ENCODE measurements around the gene CDH18. TPM values are rescaled to one million over a fixed set of nuclear protein-coding genes. Genes with fewer than 3 reads are reported as not detected.

Gene CDH18
- total and polyA plus RNA-seq, 2 donors (not counting 3 experiments of a cell fraction or from before 2014, with no cell fraction given), result 0.06 TPM; not detected in 1

- Histone ChIP-seq H3K27ac (ENCODE audit: insufficient read depth, low read depth, low read length) (no peak overlapping the region), H3K27me3 (ENCODE audit: control insufficient read depth in 2 of 2, insufficient read depth in 2 of 2, low read length in 2 of 2) (no peaks in the 10 kb centered on the region), H3K4me2 (ENCODE audit: insufficient read depth, low read length) (no peak overlapping the region), H3K36me3 (ENCODE audit: control insufficient read depth in 2 of 2, extremely low read depth in 1 of 2, insufficient read depth in 2 of 2, low read length in 2 of 2) (no peaks in the 10 kb centered on the region), H4K20me1 (replicated peaks; ENCODE audit: control insufficient read depth, extremely low read depth, insufficient read depth, low read length) (no peaks in the 10 kb centered on the region), H3K9me3 (replicated peaks; ENCODE audit: control insufficient read depth, insufficient read depth, low read length) (no peaks in the 10 kb centered on the region), H3K4me3 (replicated peaks in 1 of 3; ENCODE audit: insufficient read depth in 1 of 3, low read depth in 1 of 3, low read length in 3 of 3) (no peak overlapping the region), H3K9me1 (replicated peaks; ENCODE audit: control insufficient read depth, extremely low read depth, insufficient read depth, low read length) (no peaks in the 10 kb centered on the region), H2AFZ (ENCODE audit: low read depth, low read length) (no peak overlapping the region), H3K79me2 (ENCODE audit: control insufficient read depth, insufficient read depth, low read length) (no peaks in the 10 kb centered on the region), H3K4me1 (ENCODE audit: control insufficient read depth, extremely low read depth, insufficient read depth, low read length) (no peaks in the 10 kb centered on the region), H3K9ac (replicated peaks; ENCODE audit: extremely low read depth, insufficient read depth, low read length) (no peak overlapping the region)
- TF ChIP-seq EZH2 (IDR thresholded peaks at IDR 0.05; ENCODE audit: borderline replicate concordance, low read depth, low read length, severe bottlenecking) (no peak), GATA2 (IDR thresholded peaks at IDR 0.05; ENCODE audit: insufficient read depth, insufficient read length, low read depth, low read length) (no peak)
- no peak for DNase-seq (ENCODE audit: low read depth, low spot score)
- intact Hi-C loops (cut with micrococcal nuclease), result no loop called here
- FAIRE-seq, result no peak
- BruUV-seq (replicated peaks), result no TSS peak
- dilution Hi-C loops (cut with MboI; ENCODE audit: extremely low pct_ligation_motif_present, low sequenced_read_pairs), result no loop called here
- ChIA-PET POLR2A (no interaction called here), CTCF (no interaction called here)
Observed at GRCh38 chr5:19891658-19892057, 96.3 kb downstream of the CDH18 start.

GRCh38 chr5:19886123-19886917 is 101.7 kb downstream of the CDH18 start:
- Histone ChIP-seq H3K79me2 (ENCODE audit: control insufficient read depth, insufficient read depth, low read length) (no peaks in the 10 kb centered on the region), H3K4me2 (ENCODE audit: insufficient read depth, low read length) (no peak overlapping the region), H2AFZ (ENCODE audit: low read depth, low read length) (no peak overlapping the region), H3K4me3 (replicated peaks in 1 of 3; ENCODE audit: insufficient read depth in 1 of 3, low read depth in 1 of 3, low read length in 3 of 3) (no peak overlapping the region), H3K9me1 (replicated peaks; ENCODE audit: control insufficient read depth, extremely low read depth, insufficient read depth, low read length) (no peaks in the 10 kb centered on the region), H3K4me1 (ENCODE audit: control insufficient read depth, extremely low read depth, insufficient read depth, low read length) (no peaks in the 10 kb centered on the region), H3K9me3 (replicated peaks; ENCODE audit: control insufficient read depth, insufficient read depth, low read length) (no peaks in the 10 kb centered on the region), H3K27me3 (ENCODE audit: control insufficient read depth in 2 of 2, insufficient read depth in 2 of 2, low read length in 2 of 2) (no peaks in the 10 kb centered on the region), H3K36me3 (ENCODE audit: control insufficient read depth in 2 of 2, extremely low read depth in 1 of 2, insufficient read depth in 2 of 2, low read length in 2 of 2) (no peaks in the 10 kb centered on the region), H3K27ac (ENCODE audit: insufficient read depth, low read depth, low read length) (no peak overlapping the region), H4K20me1 (replicated peaks; ENCODE audit: control insufficient read depth, extremely low read depth, insufficient read depth, low read length) (no peaks in the 10 kb centered on the region), H3K9ac (replicated peaks; ENCODE audit: extremely low read depth, insufficient read depth, low read length) (no peak overlapping the region)
- TF ChIP-seq JUN (IDR thresholded peaks at IDR 0.05; ENCODE audit: borderline replicate concordance, insufficient read depth, insufficient read length, low read depth) (no peak), EZH2 (IDR thresholded peaks at IDR 0.05; ENCODE audit: borderline replicate concordance, low read depth, low read length, severe bottlenecking) (no peak), POLR2AphosphoS5 (IDR thresholded peaks at IDR 0.05; ENCODE audit: insufficient read depth, low read depth, low read length) (no peak), MAX (IDR thresholded peaks at IDR 0.05; ENCODE audit: insufficient read depth, insufficient read length) (no peak), GATA2 (IDR thresholded peaks at IDR 0.05; ENCODE audit: insufficient read depth, insufficient read length, low read depth, low read length) (no peak), MYC (IDR thresholded peaks at IDR 0.05; ENCODE audit: low read depth, low read length) (no peak), CTCF (IDR thresholded peaks at IDR 0.05; ENCODE audit: extremely low read depth in 1 of 2, insufficient read depth in 1 of 2, low read depth in 1 of 2, low read length in 2 of 2) (no peak), POLR2A (IDR thresholded peaks at IDR 0.05; ENCODE audit: low read depth, low read length) (no peak), FOS (IDR thresholded peaks at IDR 0.05; ENCODE audit: borderline replicate concordance, insufficient read depth, low read length) (no peak)
- dilution Hi-C loops (cut with MboI; ENCODE audit: extremely low pct_ligation_motif_present, low sequenced_read_pairs), result no loop called here
- DNase-seq (ENCODE audit: low read depth, low spot score), result no peak
- intact Hi-C loops (cut with micrococcal nuclease), result no loop called here
- ChIA-PET CTCF (no interaction called here), POLR2A (no interaction called here)
- FAIRE-seq, result no peak
- no TSS peak for BruUV-seq (replicated peaks)

All from endothelial cell of umbilical vein (primary cell).